CD4-positive, alpha-beta T cell treated with Interferon gamma for 1 hour (primary cell): ENCODE results near the gene NTHL1.
A peak's percentile ranks its signal among the peaks of the same experiment; 100 is the strongest.

Experiments used
- DNase-seq: peaks from one replicate; pipeline ENCODE4 v3.0.0-alpha.2; 2020

The NTHL1 gene

DNA sequence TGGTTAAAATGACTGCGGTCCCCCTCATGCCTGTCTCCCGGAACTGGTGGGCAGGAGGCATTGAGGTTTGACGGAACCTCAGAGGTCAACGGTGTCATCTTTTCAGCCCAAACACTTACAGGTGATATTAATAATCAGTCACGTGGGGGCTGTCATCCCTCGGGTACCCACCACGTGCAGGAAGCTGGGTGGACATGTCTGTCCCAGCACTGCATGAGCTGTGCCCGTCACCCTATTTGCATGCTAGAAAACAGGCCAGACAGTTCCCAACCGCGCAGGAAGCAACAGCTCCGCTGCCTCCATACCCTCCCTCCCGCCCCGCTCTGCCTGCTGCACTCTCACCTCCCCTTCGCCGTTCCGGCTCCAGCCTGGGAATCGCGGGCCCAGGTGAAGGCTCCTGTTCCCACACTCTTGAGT is 56.5 kb downstream of the NTHL1 start:
- peak; percentile 79 for DNase-seq

DNA sequence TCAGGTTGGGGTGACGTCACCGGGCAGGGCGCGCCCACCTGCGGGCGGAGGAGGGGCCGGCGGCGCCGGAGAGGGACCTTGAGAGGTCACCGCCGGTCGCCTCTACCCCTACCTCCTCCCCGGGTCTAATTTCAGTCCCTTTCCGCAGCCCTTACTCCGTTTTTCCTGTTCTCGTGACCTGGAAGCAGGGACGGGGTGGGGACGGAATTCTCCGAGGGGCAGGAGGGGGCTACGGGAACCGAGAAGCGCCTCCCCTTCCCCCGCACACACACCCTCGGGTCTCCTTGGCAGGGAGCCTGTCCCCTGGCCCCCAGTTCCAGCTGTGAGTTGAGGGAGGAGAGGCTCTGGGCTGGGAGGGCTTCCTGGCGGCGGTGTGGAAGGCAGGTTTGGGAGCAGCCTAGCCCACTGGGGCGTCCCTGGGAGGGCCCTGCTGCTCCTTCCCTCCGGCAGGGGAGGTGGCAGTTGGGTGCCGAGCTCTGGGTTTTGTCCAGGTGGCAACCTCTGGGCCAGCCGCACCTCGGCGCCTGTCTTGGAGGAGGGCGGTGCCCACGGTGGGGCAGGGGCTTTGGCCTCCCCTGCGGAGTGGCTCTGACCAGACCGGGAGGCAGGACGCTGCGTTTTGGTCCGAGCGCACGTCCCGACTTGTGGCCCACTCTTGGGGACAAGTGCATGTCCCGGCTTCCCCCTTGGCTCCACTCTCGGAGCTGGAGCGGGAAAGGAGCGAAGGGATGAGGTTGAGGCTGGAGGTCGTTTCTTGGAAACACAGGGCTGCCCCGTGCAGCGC is 57.1 kb downstream of the NTHL1 start:
- peak; percentile 68 for DNase-seq

DNA sequence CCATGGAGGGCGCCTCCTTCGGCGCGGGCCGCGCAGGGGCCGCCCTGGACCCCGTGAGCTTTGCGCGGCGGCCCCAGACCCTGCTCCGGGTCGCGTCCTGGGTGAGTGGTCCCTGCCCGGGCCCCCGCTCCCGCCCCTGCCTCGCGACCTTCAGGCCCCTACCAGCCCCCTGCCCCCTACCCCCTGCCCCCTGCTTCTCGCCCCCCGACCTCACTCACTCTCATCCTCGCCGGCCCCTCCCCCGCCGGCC is 57.6 kb downstream of the NTHL1 start:
- DNase-seq: no peak
